Keratinocyte (primary cell): ENCODE results near the gene PSMA3.

Source experiments
- EZH2 ChIP-seq: IDR thresholded peaks from one replicate; pipeline ENCODE4 v1.6.1; 2012; ENCODE audit warnings: inconsistent platforms, mild to moderate bottlenecking, low read length, moderate library complexity
- TF ChIP-seq, protein P1 (sequence below), 3 experiments: IDR thresholded peaks in 1 of 3; conservative IDR thresholded peaks in 1 of 3; optimal IDR thresholded peaks in 1 of 3; 2 replicates in 2 of 3; 3 replicates in 1 of 3; pipeline versions ENCODE3 to v1.5.1; 2011; ENCODE audit warnings: low read length in 3 of 3, mild to moderate bottlenecking in 3 of 3, moderate library complexity in 2 of 3, control low read depth in 1 of 3, inconsistent platforms in 1 of 3; ENCODE audit not compliant: insufficient read depth in 2 of 3; ENCODE audit errors: extremely low read depth in 1 of 3

- TF ChIP-seq EZH2, result no peak
- TF ChIP-seq, protein P1, sequence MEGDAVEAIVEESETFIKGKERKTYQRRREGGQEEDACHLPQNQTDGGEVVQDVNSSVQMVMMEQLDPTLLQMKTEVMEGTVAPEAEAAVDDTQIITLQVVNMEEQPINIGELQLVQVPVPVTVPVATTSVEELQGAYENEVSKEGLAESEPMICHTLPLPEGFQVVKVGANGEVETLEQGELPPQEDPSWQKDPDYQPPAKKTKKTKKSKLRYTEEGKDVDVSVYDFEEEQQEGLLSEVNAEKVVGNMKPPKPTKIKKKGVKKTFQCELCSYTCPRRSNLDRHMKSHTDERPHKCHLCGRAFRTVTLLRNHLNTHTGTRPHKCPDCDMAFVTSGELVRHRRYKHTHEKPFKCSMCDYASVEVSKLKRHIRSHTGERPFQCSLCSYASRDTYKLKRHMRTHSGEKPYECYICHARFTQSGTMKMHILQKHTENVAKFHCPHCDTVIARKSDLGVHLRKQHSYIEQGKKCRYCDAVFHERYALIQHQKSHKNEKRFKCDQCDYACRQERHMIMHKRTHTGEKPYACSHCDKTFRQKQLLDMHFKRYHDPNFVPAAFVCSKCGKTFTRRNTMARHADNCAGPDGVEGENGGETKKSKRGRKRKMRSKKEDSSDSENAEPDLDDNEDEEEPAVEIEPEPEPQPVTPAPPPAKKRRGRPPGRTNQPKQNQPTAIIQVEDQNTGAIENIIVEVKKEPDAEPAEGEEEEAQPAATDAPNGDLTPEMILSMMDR (optimal IDR thresholded peaks at IDR 0.05 in 1 of 3, IDR thresholded peaks at IDR 0.05 in 1 of 3, conservative IDR thresholded peaks at IDR 0.05 in 1 of 3; ENCODE audit: extremely low read depth in 1 of 3, insufficient read depth in 2 of 3, low read length in 3 of 3), result no peak
Measured at GRCh38 chr14:58249611-58250010, 5.0 kb downstream of the PSMA3 start.
